Right lobe of liver (tissue), 6 donors: Measurements from ENCODE around the gene ZDHHC21. TPM values are rescaled to one million over a fixed set of nuclear protein-coding genes. Genes with fewer than 3 reads are reported as not detected.

Experiments used
- ATAC-seq, 4 donors: fragments of 200-7000 bp; cut with Tn5 transposase; one replicate each; pipeline ENCODE4 v1.9.1; 2020; ENCODE audit warnings: mild to moderate bottlenecking in 4 of 4, moderate library complexity in 4 of 4
- DNase-seq, 3 donors: peaks; one replicate each; pipeline ENCODE4 v3.0.0-alpha.2; 2020
- H3K27ac ChIP-seq, 3 donors: fragments of 200-600 bp; one replicate each; pipeline ENCODE4 v1.8.0; 2022
- H3K27me3 ChIP-seq, 2 donors: fragments of 200-600 bp; one replicate each; pipeline ENCODE4 v1.8.0; 2022
- H3K36me3 ChIP-seq, 4 donors: fragments of 200-600 bp; sonication (generic) in 1 of 4; one replicate each; pipeline versions ENCODE4 v1.5.1 to v1.8.0; 2017 to 2022; ENCODE audit warnings: control low read depth in 1 of 4
- H3K4me1 ChIP-seq, 4 donors: fragments of 200-600 bp; sonication (generic) in 1 of 4; one replicate each; pipeline versions ENCODE4 v1.5.1 to v1.8.0; 2017 to 2022; ENCODE audit warnings: control low read depth in 1 of 4
- H3K4me3 ChIP-seq, 3 donors: fragments of 200-600 bp; one replicate each; pipeline ENCODE4 v1.8.0; 2022
- H3K9me3 ChIP-seq, 4 donors: fragments of 200-600 bp; sonication (generic) in 1 of 4; one replicate each; pipeline versions ENCODE4 v1.5.1 to v1.8.0; 2017 to 2022; ENCODE audit warnings: control low read depth in 1 of 4
- CTCF ChIP-seq, 4 donors: fragments of 200-600 bp in 3 of 4; fragments of 450-650 bp in 1 of 4; IDR thresholded peaks; one replicate each; pipeline versions ENCODE4 v1.5.1 to v1.8.0; 2016 to 2022; ENCODE audit warnings: antibody characterized with exemption in 4 of 4, mild to moderate bottlenecking in 2 of 4
- POLR2A ChIP-seq: fragments of 450-650 bp; IDR thresholded peaks from one replicate; pipeline ENCODE4 v1.6.1; 2017; ENCODE audit warnings: antibody characterized with exemption, mild to moderate bottlenecking
- WGBS: methylation state at CpG from one replicate; pipeline ENCODE4 v1.1.6; 2018; ENCODE audit warnings: low coverage, low lambda C conversion rate; ENCODE audit not compliant: insufficient coverage; ENCODE audit errors: missing lambda C conversion rate; 5-methylcytosine and 5-hydroxymethylcytosine counted together
- intact Hi-C, 2 donors: fragments of 100-400 bp; cut with DNase I; formaldehyde crosslinking; loops; one replicate each; pipeline versions ENCODE4 v1.11.2 to v1.14.1; 2022
- total RNA-seq, 6 experiments: library from RNA; depleted of rRNA in 2 of 6; stranded (reverse); fragments of >200 nt in 2 of 6; fragmentation: NEBNext Ultra II Directional in 3 of 6; extraction: Animal tissue kit (Norgen Biotek cat#: 25700) in 3 of 6; gene quantifications; one replicate each; pipeline versions ENCODE4 v1.1.0 to v1.2.4, GENCODE V29; 2016 to 2023
- donor health status: DM: no; HTN: yes; CAD: no.
- donor health status: DM: no; HTN: no; CAD: no.
- donor health status: DM: no; HTN: no; CAD: no.
- donor health status: DM: no; HTN: yes; CAD: no.
- donor health status: DM: no; HTN: yes; CAD: no.

Gene ZDHHC21
- total RNA-seq, 6 experiments from 2014 or later: 2.7 to 5.3 (median 4.5) TPM

GRCh38 chr9:14704281-14704680 is 11.0 kb upstream of the ZDHHC21 start:
- intact Hi-C loops: no loop called here
- Histone ChIP-seq H3K36me3 (no peaks in the 10 kb centered on the region), H3K9me3 (no peaks in the 10 kb centered on the region), H3K27me3 (no peaks in the 10 kb centered on the region), H3K27ac (no peak overlapping the region), H3K4me3 (no peak overlapping the region), H3K4me1 (no peaks in the 10 kb centered on the region)
- WGBS: no CpG with 5 or more reads among the region's 3 CpGs
- no peak for DNase-seq
- no peak for ATAC-seq
- TF ChIP-seq POLR2A: no peak
- no peak for TF ChIP-seq CTCF (IDR thresholded peaks at IDR 0.05)

GRCh38 chr9:14702200-14702720 is 9.0 kb upstream of the ZDHHC21 start:
- no peaks in the 10 kb centered on the region for H3K9me3 ChIP-seq
- H3K4me3 ChIP-seq: no peak overlapping the region
- H3K4me1 ChIP-seq: no peaks in the 10 kb centered on the region
- no peak for DNase-seq
- no peaks in the 10 kb centered on the region for H3K27me3 ChIP-seq
- no peaks in the 10 kb centered on the region for H3K36me3 ChIP-seq
- TF ChIP-seq POLR2A: no peak
- TF ChIP-seq CTCF (IDR thresholded peaks at IDR 0.05): no peak
- 48% methylated on average over 4 of the region's 4 CpGs for WGBS
- ATAC-seq: no peak
- intact Hi-C loops: no loop called here
- no peak overlapping the region for H3K27ac ChIP-seq

GRCh38 chr9:14692470-14693250 is 572 bp downstream of the ZDHHC21 start:
- H3K4me3 ChIP-seq: peak overlapping the region; percentile 80 to 91 (median 81)
- ATAC-seq: peak; percentile 51 to 73 (median 66)
- peaks cover 0 to 9% (median 0%) of the 10 kb centered on the region in 4 donors for H3K36me3 ChIP-seq
- H3K9me3 ChIP-seq: no peaks in the 10 kb centered on the region
- intact Hi-C loops: no loop called here
- WGBS: 2% methylated on average over 11 of the region's 35 CpGs
- no peak for DNase-seq
- peaks cover 0 to 7% (median 0%) of the 10 kb centered on the region in 4 donors for H3K4me1 ChIP-seq
- peak overlapping the region; percentile 35 to 39 (median 36) for H3K27ac ChIP-seq
- no peaks in the 10 kb centered on the region for H3K27me3 ChIP-seq
- no peak for TF ChIP-seq CTCF (IDR thresholded peaks at IDR 0.05)
- no peak for TF ChIP-seq POLR2A

- ATAC-seq (no peak), DNase-seq (no peak)
- H3K4me3 ChIP-seq: no peak overlapping the region
- 83% methylated on average over 7 of the region's 7 CpGs for WGBS
- peaks cover 0 to 9% (median 0%) of the 10 kb centered on the region in 4 donors for H3K36me3 ChIP-seq
- no peak for TF ChIP-seq CTCF (IDR thresholded peaks at IDR 0.05)
- TF ChIP-seq POLR2A: no peak
- intact Hi-C loops: no loop called here
- no peak overlapping the region for H3K27ac ChIP-seq
- no peaks in the 10 kb centered on the region for H3K9me3 ChIP-seq
- peaks cover 0 to 7% (median 0%) of the 10 kb centered on the region in 4 donors for H3K4me1 ChIP-seq
- no peaks in the 10 kb centered on the region for H3K27me3 ChIP-seq
These were observed 2.1 kb downstream of the ZDHHC21 start for GRCh38 chr9:14690948-14691730.
